ENCODE results near the gene CFHR3. TPM values are rescaled to one million over a fixed set of nuclear protein-coding genes. Genes with fewer than 3 reads are reported as not detected.
"Not testable (repeated sequence)": the region's sequence is repeated elsewhere in the genome, so short reads cannot be mapped to it uniquely, and the experiment has no call there.

The CFHR3 gene
- total RNA-seq, result not detected

DNA sequence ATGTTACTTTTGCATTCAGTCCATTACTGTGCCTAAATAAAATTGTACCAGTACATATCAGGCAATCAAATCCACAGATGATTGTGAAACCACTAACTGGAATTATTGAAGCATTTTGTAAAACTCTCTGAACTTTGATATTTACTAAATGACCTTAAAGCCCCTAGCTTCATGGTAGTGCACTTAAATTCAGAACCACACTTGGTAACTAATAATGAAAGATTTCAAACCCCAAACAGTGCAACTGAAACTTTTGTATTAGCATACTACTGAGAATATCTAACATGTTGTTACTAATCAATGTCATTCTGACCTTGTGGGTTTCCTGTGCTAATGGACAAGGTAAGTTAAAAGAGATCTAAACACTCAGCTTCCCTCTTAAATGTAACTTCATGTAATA is at the start of gene CFHR3:
TSS of gene CFHR3 (plus strand) at position 238 of the 400 bp plus-strand sequence. CDS start at position 285, 47 bp downstream.
- no peaks in the 10 kb centered on the region for H3K27me3 Mint-ChIP-seq
- no peak within 1 kb of the TSS for H3K4me3 Mint-ChIP-seq
- no peaks in the 10 kb centered on the region for H3K36me3 Mint-ChIP-seq (ENCODE audit: low read depth)
- H3K4me1 Mint-ChIP-seq, result no peaks in the 10 kb centered on the region
- no peak within 1 kb of the TSS for H3K27ac Mint-ChIP-seq
- H3K9me3 Mint-ChIP-seq, result no peaks in the 10 kb centered on the region
- ATAC-seq (replicated peaks), result no peak

DNA sequence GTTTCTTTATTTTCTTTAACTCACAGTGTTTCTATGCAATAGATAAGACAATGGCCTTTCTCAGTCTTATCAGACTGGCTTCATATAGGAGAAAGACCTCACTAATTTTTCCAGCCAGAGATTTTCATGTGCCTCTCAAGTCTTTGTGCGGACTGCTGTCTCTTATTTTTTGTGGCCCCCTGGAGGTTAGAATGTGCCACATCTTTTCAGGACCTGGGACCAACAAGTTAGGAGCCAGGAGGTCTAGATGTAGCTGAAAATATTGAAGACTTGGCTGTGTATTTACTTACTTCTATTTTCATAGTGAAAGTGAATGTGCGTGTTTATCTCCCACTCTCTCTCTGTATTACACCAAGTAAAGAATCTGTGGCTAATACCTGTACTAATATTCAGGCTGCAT is 42.1 kb upstream of the CFHR3 start:
- Mint-ChIP-seq H3K36me3 (ENCODE audit: low read depth) (peaks cover 72% of the 10 kb centered on the region), H3K27ac (no peak overlapping the region), H3K27me3 (no peaks in the 10 kb centered on the region), H3K4me1 (no peaks in the 10 kb centered on the region), H3K4me3 (no peak overlapping the region), H3K9me3 (peaks cover 9% of the 10 kb centered on the region)
- no peak for ATAC-seq (replicated peaks)

DNA sequence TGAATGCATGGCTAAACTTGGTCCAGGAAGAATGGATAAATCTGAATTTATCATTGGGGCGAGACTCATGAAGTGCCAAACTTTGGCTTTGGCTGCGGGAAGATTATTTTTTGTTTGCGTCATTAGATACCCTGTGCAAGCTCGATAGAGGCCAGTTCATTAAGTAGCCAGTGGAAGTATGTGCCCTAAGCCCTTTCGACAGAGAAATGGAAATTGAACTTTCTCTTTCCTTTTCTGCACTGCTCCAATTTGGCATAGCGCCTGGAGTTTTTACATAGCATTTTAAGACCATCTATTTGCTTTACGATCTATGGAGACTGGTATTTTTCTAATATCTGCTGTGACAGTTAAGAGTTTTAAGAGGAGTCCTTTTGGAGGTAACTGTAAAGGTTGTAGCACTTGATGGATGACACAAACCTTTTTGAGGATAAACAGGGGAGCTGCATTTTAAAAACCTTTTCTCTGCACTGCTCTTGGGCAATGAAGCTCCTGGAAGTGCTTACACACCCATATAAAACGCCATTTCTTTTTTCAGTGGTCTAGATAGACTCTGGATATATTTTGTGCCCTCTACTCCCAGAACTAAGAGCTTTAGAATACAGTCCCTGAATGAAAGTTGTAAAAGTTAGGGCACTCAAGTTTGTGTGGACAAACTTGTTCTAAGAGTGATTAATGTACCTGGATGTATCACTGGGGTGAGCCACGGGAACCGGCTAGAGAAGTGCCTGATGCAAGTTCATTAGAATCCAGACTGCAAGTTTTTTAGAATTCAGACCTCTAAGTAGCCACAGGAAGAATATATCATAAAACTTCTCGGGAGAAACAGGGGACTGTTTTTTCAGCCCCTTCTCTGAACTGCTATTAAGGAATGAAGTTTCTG is 41.3 kb upstream of the CFHR3 start:
- no peaks in the 10 kb centered on the region for H3K4me1 Mint-ChIP-seq
- no peak overlapping the region for H3K27ac Mint-ChIP-seq
- H3K9me3 Mint-ChIP-seq, result peaks cover 9% of the 10 kb centered on the region
- no peak overlapping the region for H3K4me3 Mint-ChIP-seq
- no peak for ATAC-seq (replicated peaks)
- H3K27me3 Mint-ChIP-seq, result no peaks in the 10 kb centered on the region
- H3K36me3 Mint-ChIP-seq (ENCODE audit: low read depth), result peaks cover 76% of the 10 kb centered on the region

DNA sequence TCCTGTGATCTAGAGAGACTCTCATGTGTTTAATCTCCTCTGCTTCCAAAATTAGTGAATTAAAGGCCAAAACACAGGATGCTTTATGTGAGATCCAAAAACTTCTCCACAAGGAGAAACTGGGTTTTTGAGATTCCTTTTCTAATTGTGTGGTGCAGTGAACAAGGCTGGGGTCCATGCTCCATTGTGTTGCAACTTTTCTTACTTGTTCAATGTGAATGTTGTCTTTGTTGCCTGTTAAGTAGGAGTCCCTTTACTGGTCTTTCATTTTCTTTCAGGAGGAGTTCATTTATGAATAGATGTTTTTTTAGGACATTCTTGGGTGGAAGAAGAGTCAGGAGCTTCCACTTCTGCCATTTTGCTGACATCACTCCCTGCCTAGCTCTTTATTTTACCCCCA is 40.6 kb upstream of the CFHR3 start:
- no peaks in the 10 kb centered on the region for H3K4me1 Mint-ChIP-seq
- peaks cover 9% of the 10 kb centered on the region for H3K9me3 Mint-ChIP-seq
- H3K4me3 Mint-ChIP-seq, result no peak overlapping the region
- H3K27ac Mint-ChIP-seq, result no peak overlapping the region
- no peaks in the 10 kb centered on the region for H3K27me3 Mint-ChIP-seq
- no peak for ATAC-seq (replicated peaks)
- H3K36me3 Mint-ChIP-seq (ENCODE audit: low read depth), result peaks cover 79% of the 10 kb centered on the region

DNA sequence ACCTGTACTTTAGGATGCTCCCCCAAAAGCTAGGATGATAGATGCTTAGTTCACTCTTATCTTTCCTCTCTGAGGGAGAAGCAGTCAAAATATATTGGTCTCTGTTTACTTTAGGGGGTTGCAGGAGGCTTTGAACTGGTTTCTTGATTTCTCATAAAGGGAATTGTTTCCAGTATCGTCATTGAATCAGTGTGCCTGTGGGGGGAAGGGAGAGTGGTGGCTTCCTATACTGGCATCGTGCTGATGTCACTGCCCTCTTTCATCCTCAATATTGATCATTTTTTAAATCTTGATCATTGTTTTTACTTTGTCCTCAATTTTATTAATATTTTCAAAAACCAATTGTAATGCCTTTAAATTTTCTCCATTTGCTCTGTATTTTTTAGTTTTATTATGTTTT is 40.2 kb upstream of the CFHR3 start:
- H3K36me3 Mint-ChIP-seq (ENCODE audit: low read depth), result peaks cover 82% of the 10 kb centered on the region
- H3K4me1 Mint-ChIP-seq, result no peaks in the 10 kb centered on the region
- no peak overlapping the region for H3K4me3 Mint-ChIP-seq
- H3K27me3 Mint-ChIP-seq, result no peaks in the 10 kb centered on the region
- ATAC-seq (replicated peaks), result no peak
- no peak overlapping the region for H3K27ac Mint-ChIP-seq
- peaks cover 12% of the 10 kb centered on the region for H3K9me3 Mint-ChIP-seq

DNA sequence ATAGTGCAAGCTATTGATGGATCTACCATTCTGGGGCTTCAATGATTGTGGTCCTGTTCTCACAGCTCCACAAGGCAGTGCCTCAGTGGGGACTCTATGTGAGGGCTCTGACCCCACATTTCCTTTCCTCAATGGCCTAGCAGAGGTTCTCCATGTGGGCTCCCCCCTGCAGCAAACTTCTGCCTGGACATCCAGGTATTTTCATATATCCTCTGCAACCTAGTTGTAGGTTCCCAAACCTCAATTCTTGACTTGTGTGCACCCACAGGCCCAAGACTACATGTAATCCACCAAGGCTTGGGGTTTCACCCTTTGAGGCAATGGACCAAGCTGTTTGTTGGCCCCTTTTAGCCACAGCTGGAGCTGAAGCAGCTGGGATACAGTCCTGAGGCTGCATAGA is 35.9 kb upstream of the CFHR3 start:
- H3K27ac Mint-ChIP-seq, result no peak overlapping the region
- peaks cover 88% of the 10 kb centered on the region for H3K36me3 Mint-ChIP-seq (ENCODE audit: low read depth)
- no peaks in the 10 kb centered on the region for H3K4me1 Mint-ChIP-seq
- peaks cover 7% of the 10 kb centered on the region for H3K9me3 Mint-ChIP-seq
- no peak for ATAC-seq (replicated peaks)
- H3K27me3 Mint-ChIP-seq, result no peaks in the 10 kb centered on the region
- H3K4me3 Mint-ChIP-seq, result no peak overlapping the region

DNA sequence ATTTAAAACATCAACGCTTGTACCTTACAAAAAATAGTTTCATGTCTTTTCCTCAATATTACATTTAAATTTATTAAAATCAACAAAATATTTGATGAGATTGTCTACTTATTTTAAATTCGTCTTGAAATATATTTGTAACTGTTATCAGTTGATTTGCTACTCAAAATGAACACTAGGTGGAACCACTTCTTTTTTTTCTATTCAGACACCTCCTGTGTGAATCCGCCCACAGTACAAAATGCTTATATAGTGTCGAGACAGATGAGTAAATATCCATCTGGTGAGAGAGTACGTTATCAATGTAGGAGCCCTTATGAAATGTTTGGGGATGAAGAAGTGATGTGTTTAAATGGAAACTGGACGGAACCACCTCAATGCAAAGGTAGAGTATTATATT is 31.4 kb upstream of the CFHR3 start:
- ATAC-seq (replicated peaks); H3K27ac Mint-ChIP-seq; H3K4me1 Mint-ChIP-seq; H3K9me3 Mint-ChIP-seq; H3K4me3 Mint-ChIP-seq; H3K27me3 Mint-ChIP-seq: not testable (repeated sequence)
- peaks cover 84% of the 10 kb centered on the region for H3K36me3 Mint-ChIP-seq (ENCODE audit: low read depth)

DNA sequence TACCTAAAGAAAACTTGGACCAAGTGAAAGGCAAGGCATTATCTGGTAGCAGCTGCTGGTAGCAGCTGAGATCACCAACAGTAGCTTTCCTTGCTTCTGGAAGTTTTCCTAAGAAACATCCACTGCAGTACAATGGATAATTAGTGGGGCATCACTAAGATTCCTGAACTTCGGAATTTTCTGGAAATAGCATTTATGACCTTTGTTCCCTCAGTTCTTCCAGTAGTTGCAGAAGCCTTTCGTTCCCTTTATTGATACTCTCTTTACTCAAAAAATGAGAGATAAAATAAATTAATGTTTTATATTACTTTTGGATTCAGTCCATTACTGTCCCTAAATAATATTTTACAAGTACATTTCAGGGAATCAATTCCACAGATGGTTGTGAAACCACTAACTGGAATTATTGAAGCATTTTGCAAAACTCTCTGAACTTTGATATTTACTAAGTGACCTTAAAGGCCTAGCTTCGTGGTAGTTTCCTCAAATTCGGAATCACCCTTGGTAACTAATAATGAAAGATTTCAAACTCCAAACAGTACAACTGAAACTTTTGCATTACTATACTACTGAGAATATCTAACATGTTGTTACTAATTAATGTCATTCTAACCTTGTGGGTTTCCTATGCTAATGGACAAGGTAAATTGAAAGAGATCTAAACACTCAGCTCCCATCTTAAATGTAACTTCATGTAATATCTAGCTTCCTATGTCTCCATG is 9.5 kb upstream of the CFHR3 start:
- H3K9me3 Mint-ChIP-seq; H3K27me3 Mint-ChIP-seq; H3K4me3 Mint-ChIP-seq; H3K36me3 Mint-ChIP-seq (ENCODE audit: low read depth); ATAC-seq (replicated peaks); H3K27ac Mint-ChIP-seq; H3K4me1 Mint-ChIP-seq: not testable (repeated sequence)

DNA sequence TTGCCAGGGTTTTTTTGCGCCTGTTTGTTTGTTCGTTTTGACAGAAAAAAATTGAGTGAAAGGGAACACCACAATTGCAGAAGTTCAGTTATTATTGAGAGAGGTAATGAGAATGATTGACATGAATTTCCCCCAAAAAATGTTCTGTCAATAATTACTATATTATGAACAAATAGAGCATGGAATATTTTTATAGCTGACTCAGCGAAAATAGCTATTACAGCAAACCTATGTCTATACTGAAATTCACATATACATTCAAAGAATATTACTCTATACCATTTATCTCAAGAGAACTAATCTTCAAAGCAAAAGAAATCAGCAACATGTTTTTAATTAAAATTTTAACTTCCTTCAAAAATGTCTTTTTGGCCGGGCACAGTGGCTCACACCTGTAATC is 4.8 kb upstream of the CFHR3 start:
- not testable (repeated sequence) for H3K27ac Mint-ChIP-seq; H3K36me3 Mint-ChIP-seq (ENCODE audit: low read depth); H3K4me1 Mint-ChIP-seq; H3K27me3 Mint-ChIP-seq; H3K9me3 Mint-ChIP-seq; ATAC-seq (replicated peaks); H3K4me3 Mint-ChIP-seq

DNA sequence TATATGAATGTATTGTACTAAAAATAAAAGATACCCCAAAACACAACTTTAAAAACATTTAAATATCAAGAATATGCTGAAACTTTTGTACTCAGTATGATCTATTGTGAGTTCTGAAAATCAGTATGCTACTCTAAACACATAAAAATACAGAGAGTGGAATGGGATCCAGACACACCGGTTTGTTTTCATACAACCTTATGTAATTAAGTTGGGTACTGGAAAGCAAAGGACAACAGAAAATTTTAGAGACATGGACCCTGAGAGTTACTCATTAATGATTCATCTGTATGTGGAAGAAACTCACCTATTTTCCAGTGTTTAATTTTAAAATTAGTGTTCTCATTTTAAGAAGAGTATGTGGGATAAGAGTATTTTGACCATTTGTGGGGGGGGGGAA is 927 bp upstream of the CFHR3 start:
- no peaks in the 10 kb centered on the region for H3K36me3 Mint-ChIP-seq (ENCODE audit: low read depth)
- H3K27ac Mint-ChIP-seq, result no peak overlapping the region

DNA sequence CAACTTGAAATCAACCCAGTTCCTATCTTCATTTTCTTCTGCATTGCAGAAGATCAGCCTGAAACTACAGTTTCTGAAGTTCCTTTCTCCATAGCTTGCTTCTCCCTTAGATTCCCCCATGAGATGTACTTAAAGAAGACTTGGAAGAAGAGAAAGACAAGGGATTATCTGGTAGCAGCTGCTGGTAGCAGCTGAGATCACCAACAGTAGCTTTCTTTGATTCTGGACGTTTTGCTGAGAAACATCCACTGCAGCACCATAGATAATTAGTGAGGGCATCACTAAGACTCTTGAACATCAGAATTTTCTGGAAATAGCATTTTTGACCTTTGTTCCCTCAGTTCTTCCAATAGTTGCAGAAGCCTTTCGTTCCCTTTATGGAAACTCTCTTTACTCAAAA is 465 bp upstream of the CFHR3 start:
- H3K36me3 Mint-ChIP-seq (ENCODE audit: low read depth), result no peaks in the 10 kb centered on the region
- H3K4me1 Mint-ChIP-seq, result no peaks in the 10 kb centered on the region
- no peak overlapping the region for H3K4me3 Mint-ChIP-seq
- H3K27ac Mint-ChIP-seq, result no peak overlapping the region
- H3K27me3 Mint-ChIP-seq, result no peaks in the 10 kb centered on the region
- no peak for ATAC-seq (replicated peaks)
- H3K9me3 Mint-ChIP-seq, result no peaks in the 10 kb centered on the region

More for the DNA sequence above, 927 bp upstream of the CFHR3 start:
- no peak for ATAC-seq (replicated peaks)
- H3K27me3 Mint-ChIP-seq, result no peaks in the 10 kb centered on the region
- H3K9me3 Mint-ChIP-seq, result no peaks in the 10 kb centered on the region
- H3K4me3 Mint-ChIP-seq, result no peak overlapping the region
- no peaks in the 10 kb centered on the region for H3K4me1 Mint-ChIP-seq

DNA sequence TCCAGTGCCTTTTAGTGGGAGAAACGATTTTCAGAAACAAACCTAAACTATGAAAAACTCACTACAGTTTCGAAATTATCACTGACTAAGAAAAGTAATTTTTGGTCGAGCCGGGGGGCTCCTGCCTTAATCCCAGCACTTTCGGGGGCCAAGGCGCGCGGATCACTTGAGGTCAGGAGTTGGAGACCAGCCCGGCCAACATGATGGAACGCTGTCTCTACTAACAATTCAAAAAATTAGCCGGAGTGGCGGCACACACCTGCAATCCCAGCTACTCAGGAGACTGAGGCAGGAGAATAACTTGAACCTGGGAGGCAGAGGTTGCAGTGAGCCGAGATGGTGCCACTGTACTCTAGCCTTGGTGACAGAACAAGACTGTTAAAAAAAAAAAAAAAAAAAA is 3.0 kb downstream of the CFHR3 start:
- ATAC-seq (replicated peaks), result no peak
- H3K27me3 Mint-ChIP-seq, result no peaks in the 10 kb centered on the region

DNA sequence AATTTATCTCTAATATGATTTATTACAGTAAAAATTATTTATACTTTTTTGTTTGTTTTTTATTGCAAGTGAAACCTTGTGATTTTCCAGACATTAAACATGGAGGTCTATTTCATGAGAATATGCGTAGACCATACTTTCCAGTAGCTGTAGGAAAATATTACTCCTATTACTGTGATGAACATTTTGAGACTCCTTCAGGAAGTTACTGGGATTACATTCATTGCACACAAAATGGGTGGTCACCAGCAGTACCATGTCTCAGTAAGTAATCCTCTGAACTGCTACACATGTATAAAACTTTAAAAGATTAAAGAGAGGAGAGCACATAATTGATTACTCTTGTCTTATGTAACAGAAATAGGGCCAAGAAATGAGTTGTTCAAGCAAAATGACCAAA is 4.5 kb downstream of the CFHR3 start:
- Mint-ChIP-seq H3K27me3 (no peaks in the 10 kb centered on the region), H3K4me3 (no peak overlapping the region), H3K36me3 (ENCODE audit: low read depth) (no peaks in the 10 kb centered on the region), H3K4me1 (no peaks in the 10 kb centered on the region), H3K27ac (no peak overlapping the region), H3K9me3 (no peaks in the 10 kb centered on the region)
- no peak for ATAC-seq (replicated peaks)

More for the DNA sequence above, 3.0 kb downstream of the CFHR3 start:
- Mint-ChIP-seq H3K27ac (no peak overlapping the region), H3K4me1 (no peaks in the 10 kb centered on the region), H3K4me3 (no peak overlapping the region), H3K36me3 (ENCODE audit: low read depth) (no peaks in the 10 kb centered on the region), H3K9me3 (no peaks in the 10 kb centered on the region)

DNA sequence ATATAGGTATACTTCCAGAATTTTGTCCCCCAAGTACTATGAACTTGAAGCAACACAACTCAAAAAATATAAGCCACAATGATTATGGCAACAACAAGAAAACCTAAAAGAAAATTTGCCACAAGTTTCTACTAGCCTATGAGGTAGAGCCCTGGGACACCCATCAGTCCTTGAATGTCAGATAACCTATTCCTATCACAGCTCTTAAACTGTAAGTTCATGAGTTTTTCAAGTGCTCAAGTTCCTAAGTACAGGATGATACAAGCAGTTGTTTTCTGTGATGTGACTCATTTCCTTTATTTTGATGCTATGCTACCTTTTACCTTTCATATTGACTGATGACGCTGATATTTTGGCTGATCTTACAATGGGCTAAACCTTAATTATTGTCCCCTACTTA is 16.6 kb downstream of the CFHR3 start:
- not testable (repeated sequence) for H3K36me3 Mint-ChIP-seq (ENCODE audit: low read depth); H3K27me3 Mint-ChIP-seq; H3K27ac Mint-ChIP-seq; H3K4me1 Mint-ChIP-seq; H3K9me3 Mint-ChIP-seq; H3K4me3 Mint-ChIP-seq; ATAC-seq (replicated peaks)

DNA sequence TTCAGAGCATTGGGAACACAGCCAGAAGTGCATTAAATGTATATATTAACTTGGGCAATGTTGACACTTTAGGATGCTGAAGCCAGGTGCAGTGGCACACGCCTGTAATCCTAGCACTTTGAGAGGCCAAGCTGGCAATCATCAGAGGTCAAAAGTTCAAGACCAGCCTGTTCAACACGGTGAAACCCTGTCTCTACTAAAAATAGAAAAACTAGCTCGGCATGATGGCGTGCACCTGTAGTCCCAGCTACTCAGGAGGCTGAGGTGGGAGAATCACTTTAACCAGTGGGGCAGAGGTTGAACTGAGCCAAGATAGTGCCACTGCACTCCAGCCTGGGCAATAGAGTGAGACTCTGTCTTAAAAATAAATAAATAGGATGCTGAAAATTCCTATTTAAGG is 19.5 kb downstream of the CFHR3 start:
- H3K4me3 Mint-ChIP-seq; H3K27me3 Mint-ChIP-seq; ATAC-seq (replicated peaks); H3K27ac Mint-ChIP-seq; H3K4me1 Mint-ChIP-seq; H3K9me3 Mint-ChIP-seq; H3K36me3 Mint-ChIP-seq (ENCODE audit: low read depth): not testable (repeated sequence)
